Lower leg skin (tissue), 4 donors: ENCODE results near the gene ANKH. TPM values are rescaled to one million over a fixed set of nuclear protein-coding genes. Genes with fewer than 3 reads are reported as not detected.

ENCODE experiments used
- DNase-seq, 2 donors: peaks; one replicate each; pipeline ENCODE4 v3.0.0-alpha.2; 2019; ENCODE audit warnings: low spot score in 2 of 2
- H3K4me3 ChIP-seq: fragments of 200-600 bp; sonication (generic); 2 replicates; pipeline ENCODE4 v1.5.1; 2017; ENCODE audit warnings: mild to moderate bottlenecking, low read depth; ENCODE audit not compliant: poor library complexity, severe bottlenecking
- POLR2A ChIP-seq, 2 donors: fragments of 450-650 bp; IDR thresholded peaks; one replicate each; pipeline ENCODE4 v1.6.1; 2016 to 2017; ENCODE audit warnings: antibody characterized with exemption in 2 of 2, mild to moderate bottlenecking in 1 of 2, moderate library complexity in 1 of 2
- WGBS, 2 donors: methylation state at CpG; one replicate each; pipeline ENCODE4 v1.1.5; 2018; 5-methylcytosine and 5-hydroxymethylcytosine counted together
- intact Hi-C: fragments of 100-400 bp; cut with DNase I; formaldehyde crosslinking; loops from one replicate; pipeline ENCODE4 v1.15.0; 2023; ENCODE audit warnings: low total_unique reads
- total RNA-seq, 4 donors: library from RNA; depleted of rRNA; stranded (reverse); fragments of >200 nt; gene quantifications; one replicate each; pipeline ENCODE4 v1.1.0, GENCODE V29; 2016
- TF ChIP-seq, protein P1 (sequence below), 3 donors: fragments of 450-650 bp; IDR thresholded peaks; one replicate each; pipeline ENCODE4 v1.5.1; 2016; ENCODE audit warnings: antibody characterized with exemption in 3 of 3, mild to moderate bottlenecking in 3 of 3, moderate library complexity in 2 of 3

The ANKH gene
- total RNA-seq, 4 donors from 2014 or later, result 44.0 to 84.8 (median 67.9) TPM

DNA sequence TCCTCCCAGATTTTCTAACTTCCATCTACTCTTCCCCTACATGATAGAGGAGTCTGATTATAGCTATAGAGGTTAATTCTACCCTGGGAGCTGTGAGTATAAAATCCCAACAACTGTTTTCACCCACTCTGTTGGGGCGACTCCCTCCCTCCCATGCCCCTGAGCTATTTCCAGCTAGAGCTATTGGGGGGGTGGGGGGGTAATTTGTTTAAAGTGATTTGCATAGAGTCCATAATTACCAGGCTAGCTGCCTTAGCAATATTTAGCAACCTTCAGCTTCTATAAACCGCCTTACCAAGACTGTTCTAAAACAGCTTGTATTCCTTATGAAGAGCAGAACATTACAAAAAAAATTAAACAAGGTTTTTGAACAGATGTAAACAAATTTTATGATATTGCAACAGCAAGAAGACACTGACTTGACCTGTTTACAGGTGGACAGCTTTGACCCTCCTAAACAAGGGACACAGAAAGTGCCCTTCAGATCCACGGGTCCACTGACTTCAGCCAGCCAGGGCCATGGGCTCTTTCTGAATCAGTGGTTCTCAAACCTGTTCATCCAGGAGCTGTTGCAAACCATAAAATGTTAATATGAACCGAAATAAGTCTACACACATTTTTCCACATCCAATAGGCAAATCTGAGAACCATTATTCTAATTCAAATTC lies 108.9 kb downstream of the ANKH start:
- DNase-seq, result no peak
- TF ChIP-seq, protein P1, sequence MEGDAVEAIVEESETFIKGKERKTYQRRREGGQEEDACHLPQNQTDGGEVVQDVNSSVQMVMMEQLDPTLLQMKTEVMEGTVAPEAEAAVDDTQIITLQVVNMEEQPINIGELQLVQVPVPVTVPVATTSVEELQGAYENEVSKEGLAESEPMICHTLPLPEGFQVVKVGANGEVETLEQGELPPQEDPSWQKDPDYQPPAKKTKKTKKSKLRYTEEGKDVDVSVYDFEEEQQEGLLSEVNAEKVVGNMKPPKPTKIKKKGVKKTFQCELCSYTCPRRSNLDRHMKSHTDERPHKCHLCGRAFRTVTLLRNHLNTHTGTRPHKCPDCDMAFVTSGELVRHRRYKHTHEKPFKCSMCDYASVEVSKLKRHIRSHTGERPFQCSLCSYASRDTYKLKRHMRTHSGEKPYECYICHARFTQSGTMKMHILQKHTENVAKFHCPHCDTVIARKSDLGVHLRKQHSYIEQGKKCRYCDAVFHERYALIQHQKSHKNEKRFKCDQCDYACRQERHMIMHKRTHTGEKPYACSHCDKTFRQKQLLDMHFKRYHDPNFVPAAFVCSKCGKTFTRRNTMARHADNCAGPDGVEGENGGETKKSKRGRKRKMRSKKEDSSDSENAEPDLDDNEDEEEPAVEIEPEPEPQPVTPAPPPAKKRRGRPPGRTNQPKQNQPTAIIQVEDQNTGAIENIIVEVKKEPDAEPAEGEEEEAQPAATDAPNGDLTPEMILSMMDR (IDR thresholded peaks at IDR 0.05), result no peak
- TF ChIP-seq POLR2A (IDR thresholded peaks at IDR 0.05), result no peak
- 87% methylated on average over 4 of the region's 4 CpGs for WGBS, 2 donors
- intact Hi-C loops, result no loop called here
- H3K4me3 ChIP-seq, result no peak overlapping the region

DNA sequence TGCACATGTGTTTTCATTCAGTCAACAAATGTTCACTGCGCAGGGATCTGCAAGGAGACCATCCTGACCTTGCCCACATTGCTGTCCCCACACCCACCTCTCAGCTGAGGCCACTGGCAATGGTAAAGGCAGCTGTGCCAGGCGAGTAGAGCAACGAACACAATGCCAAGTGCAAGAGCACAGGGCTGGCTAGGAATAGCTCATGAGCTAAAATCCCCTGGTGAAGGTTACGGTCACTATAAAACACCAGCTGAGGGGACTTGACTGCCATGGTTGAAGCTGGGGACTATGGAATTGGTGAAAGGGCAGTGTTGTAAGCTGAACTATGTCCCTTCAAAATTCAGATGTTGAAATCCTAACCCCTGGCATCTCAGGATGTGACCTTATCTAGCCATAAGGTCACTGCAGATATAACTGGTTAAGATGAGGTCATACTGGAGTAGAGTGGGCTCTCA lies 111.0 kb downstream of the ANKH start:
- no peak for DNase-seq
- intact Hi-C loops, result no loop called here
- no peak overlapping the region for H3K4me3 ChIP-seq
- TF ChIP-seq POLR2A (IDR thresholded peaks at IDR 0.05), result no peak
- TF ChIP-seq, protein P1 (IDR thresholded peaks at IDR 0.05), result no peak
- WGBS, 2 donors, result 51 to 55% methylated on average over 4 of the region's 4 CpGs

DNA sequence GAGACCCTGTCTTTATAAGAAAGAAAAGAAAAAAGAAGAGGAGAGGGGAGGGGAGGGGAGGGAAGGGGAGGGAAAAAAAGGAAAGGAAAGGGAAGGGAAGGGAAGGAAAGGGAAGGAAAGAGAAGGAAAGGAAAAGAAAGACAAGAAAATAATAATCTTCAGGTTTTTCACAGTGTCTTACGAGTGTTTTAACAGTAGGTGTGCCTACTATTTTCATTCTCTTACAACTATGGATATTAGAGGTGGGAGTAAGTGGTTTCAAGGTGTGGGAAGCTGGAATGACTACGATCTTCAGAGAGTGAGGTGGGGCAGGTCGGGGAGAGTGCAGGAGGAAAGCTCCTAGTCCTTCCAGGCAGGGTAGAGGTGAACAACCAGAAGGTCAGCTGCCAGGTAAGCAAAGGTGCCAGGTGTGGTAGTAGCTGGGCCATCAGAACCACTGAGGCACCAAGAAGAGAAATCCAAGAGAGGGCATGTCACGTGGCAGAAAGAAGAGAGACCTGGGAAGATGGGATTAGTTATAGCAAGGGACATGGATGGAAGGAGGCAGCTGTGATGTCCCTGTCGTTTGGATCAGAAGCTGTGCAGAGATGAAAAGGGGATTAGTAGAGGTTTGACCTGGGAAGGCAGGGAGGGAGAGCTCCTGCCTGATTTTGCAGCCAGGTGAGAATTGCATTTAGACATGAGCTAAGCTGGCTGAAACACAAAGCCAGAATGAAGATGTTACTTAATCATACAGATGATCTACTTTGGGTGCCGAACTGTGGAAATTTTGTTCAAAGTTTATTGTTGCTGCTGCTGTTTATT lies 111.6 kb downstream of the ANKH start:
- H3K4me3 ChIP-seq, result no peak overlapping the region
- intact Hi-C loops, result no loop called here
- TF ChIP-seq POLR2A (IDR thresholded peaks at IDR 0.05), result no peak
- TF ChIP-seq, protein P1 (IDR thresholded peaks at IDR 0.05), result no peak
- WGBS, 2 donors, result 59 to 64% methylated on average over 6 of the region's 6 CpGs
- no peak for DNase-seq

DNA sequence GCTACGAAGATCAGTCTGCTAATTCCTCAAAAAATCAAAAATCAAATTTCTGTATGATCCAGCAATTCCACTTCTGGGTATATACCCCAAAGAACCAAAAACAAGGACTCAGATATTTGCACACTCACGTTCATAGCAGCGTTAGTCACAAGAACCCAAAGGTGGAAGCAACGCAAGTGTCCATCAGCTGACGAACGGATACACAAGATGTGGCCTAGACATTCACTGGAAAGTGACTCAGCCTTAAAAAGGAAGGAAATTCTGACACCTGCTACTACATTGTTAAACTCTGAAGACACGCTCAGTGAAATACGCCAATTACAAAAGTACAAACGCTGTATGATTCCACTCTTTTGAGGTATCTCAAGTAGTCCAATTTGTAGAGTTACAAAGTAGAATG lies 113.7 kb downstream of the ANKH start:
- intact Hi-C loops, result no loop called here
- H3K4me3 ChIP-seq, result no peak overlapping the region
- DNase-seq, result no peak
- 76 to 91% methylated on average over 9 of the region's 9 CpGs for WGBS, 2 donors
- TF ChIP-seq, protein P1 (IDR thresholded peaks at IDR 0.05), result no peak
- TF ChIP-seq POLR2A (IDR thresholded peaks at IDR 0.05), result no peak

DNA sequence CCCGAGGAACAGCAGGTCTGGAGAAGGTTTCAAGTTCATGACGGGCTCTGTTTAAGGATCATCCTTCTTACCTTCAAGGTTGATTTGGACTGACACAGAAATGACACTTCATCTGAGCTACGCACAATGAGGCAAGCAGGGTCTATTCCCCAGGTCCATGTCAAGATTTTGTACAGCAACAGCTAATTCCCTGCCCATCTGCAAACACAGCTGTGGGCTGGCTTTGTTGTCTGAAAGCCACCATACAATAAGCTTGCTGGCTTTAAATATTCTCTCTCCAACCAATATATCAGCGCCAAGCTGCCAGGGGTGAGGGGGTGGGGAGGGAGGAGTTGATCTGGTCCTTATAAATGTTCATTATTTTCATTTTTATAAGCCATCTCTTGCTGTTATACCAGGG lies 115.1 kb downstream of the ANKH start:
- no peak overlapping the region for H3K4me3 ChIP-seq
- intact Hi-C loops, result no loop called here
- WGBS, 2 donors, result 86 to 96% methylated on average over 4 of the region's 4 CpGs

More for the DNA sequence above, 115.1 kb downstream of the ANKH start:
- no peak for DNase-seq
- TF ChIP-seq, protein P1 (IDR thresholded peaks at IDR 0.05), result no peak
- no peak for TF ChIP-seq POLR2A (IDR thresholded peaks at IDR 0.05)
